Right ventricle myocardium superior (tissue), 1 donor: ENCODE results near the gene GNB3. TPM values are rescaled to one million over a fixed set of nuclear protein-coding genes. Genes with fewer than 3 reads are reported as not detected.

Source experiments
- ATAC-seq: fragments of 200-7000 bp; cut with Tn5 transposase; one replicate; pipeline ENCODE4 v1.9.1; 2020; ENCODE audit warnings: mild to moderate bottlenecking; ENCODE audit not compliant: poor library complexity
- DNase-seq: peaks from one replicate; pipeline ENCODE4 v3.0.0-alpha.2; 2020
- intact Hi-C: fragments of 100-400 bp; cut with DNase I; formaldehyde crosslinking; loops from one replicate; pipeline ENCODE4 v1.11.2; 2022
- long read RNA-seq: library from polyadenylated mRNA; unstranded; transcript quantifications from one replicate; pipeline ENCODE4 v2.0.0, GENCODE V29; 2021
- total RNA-seq: library from RNA; stranded (reverse); fragmentation: NEBNext Ultra II Directional; extraction: Animal tissue kit (Norgen Biotek cat#: 25700); gene quantifications from one replicate; pipeline ENCODE4 v1.2.1, GENCODE V29; 2021
- donor health status: DM: no; HTN: yes; CAD: no; lungs with severe emphysema.

GNB3 gene
- 2.9 TPM for total RNA-seq
- long read RNA-seq, partial matches to known transcripts = 1 of 2 reads
- long read RNA-seq, other reads (novel, unspliced or antisense) = 0 of 2 reads

- ATAC-seq (peak; percentile 41), DNase-seq (no peak)
- intact Hi-C loops = no loop called here
Observed at GRCh38 chr12:6840761-6841515, at the start of gene GNB3. GNB3 (plus strand) TSS chr12:6840925; CDS start chr12:6841288, 363 bp downstream.

GRCh38 chr12:6791931-6792520 lies 48.7 kb upstream of the GNB3 start:
- ATAC-seq (no peak), DNase-seq (no peak)
- intact Hi-C loops = no loop called here

GRCh38 chr12:6792522-6793201 lies 48.1 kb upstream of the GNB3 start:
- ATAC-seq = peak; percentile 59
- intact Hi-C loops = no loop called here
- DNase-seq = peak; percentile 73

GRCh38 chr12:6795088-6795487 lies 45.6 kb upstream of the GNB3 start:
- DNase-seq (no peak), ATAC-seq (no peak)
- intact Hi-C loops = no loop called here

DNA sequence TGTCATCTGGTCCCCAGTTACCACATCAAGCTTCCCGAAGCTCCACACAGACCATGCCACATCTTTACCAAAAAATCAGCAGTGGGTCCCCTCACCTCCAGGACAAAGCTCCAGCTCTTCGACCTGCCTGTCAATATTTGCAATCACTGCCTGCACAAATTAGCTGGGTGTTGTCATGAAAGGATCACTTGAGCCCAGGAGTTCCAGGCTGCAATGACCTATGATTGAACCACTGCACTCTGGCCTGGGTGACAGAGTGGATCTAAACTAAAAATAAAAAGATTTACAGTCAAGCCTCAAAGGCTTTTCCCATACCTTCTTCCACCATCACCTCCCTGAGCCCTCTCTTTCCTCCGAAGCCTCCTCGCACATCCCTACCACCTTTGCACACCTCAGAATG lies 44.1 kb upstream of the GNB3 start:
- ATAC-seq (no peak), DNase-seq (no peak)
- intact Hi-C loops = no loop called here

DNA sequence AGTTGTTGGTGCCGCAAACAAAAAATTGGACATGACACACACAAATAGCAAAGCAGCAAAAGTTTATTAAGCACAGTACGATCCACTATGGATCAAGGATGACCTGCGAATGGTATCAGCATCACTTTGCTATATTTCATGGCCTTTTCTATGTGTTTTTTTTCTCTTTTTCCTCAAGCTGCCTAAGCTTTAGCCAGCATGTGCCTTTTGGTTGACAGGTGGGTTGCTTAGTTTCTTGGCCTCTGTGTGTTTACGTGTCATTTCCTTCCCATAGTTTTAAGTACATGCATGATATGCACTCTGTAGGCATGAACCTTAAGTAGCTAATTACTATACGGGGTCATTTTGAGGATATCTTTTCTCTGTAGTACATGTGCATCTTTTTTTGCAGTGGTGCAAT lies 41.6 kb upstream of the GNB3 start:
- intact Hi-C loops = no loop called here
- ATAC-seq (no peak), DNase-seq (no peak)

DNA sequence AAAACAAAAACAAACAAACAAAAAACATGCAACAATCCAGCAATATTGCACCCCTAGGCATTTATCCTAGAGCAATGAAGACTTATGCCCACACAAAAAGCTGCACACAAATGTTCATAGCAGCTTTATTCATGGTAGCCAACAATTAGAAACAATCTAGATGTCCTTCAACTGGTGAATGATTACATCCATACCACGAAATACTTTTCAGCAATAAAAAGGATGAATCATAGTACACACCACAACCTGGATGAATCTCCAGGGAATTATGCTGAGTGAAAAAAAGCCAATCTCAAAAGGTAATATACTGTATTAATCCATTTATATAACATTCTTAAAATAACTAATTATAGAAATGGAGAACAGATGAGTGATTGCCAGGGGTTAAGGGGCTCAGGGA lies 33.6 kb upstream of the GNB3 start:
- DNase-seq (no peak), ATAC-seq (no peak)
- intact Hi-C loops = no loop called here

- DNase-seq = no peak
- no peak for ATAC-seq
- intact Hi-C loops = no loop called here
Observed at GRCh38 chr12:6809056-6809455, 31.7 kb upstream of the GNB3 start.

- DNase-seq (no peak), ATAC-seq (no peak)
- intact Hi-C loops = no loop called here
Observed at GRCh38 chr12:6810758-6811157, 30.0 kb upstream of the GNB3 start.

DNA sequence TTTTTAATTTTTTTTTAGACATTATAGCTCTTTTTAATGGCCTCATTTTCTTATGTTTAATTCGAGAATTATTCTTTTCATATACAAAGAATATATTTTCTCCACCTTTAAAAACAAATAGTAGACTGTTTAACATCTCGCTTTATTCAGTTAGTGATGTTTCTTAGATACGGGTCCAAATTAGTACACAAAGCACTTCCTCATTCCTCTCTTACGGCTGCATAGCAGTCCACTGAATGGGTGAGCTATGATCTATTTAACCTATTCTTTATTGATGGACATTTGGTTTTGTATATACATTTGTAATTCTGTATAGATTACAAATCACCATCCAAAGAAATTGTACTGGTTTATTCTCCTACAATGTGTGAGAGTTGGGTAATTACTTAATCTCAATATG lies 27.4 kb upstream of the GNB3 start:
- DNase-seq (no peak), ATAC-seq (no peak)
- intact Hi-C loops = no loop called here

- ATAC-seq = no peak
- intact Hi-C loops = no loop called here
- DNase-seq = no peak
Observed at GRCh38 chr12:6816598-6816997, 24.1 kb upstream of the GNB3 start.

- intact Hi-C loops = no loop called here
- no peak for ATAC-seq
- DNase-seq = no peak
Observed at GRCh38 chr12:6817098-6817497, 23.6 kb upstream of the GNB3 start.

- intact Hi-C loops = no loop called here
- ATAC-seq = no peak
- DNase-seq = no peak
Observed at GRCh38 chr12:6817662-6818157, 23.0 kb upstream of the GNB3 start.

GRCh38 chr12:6818222-6818621 lies 22.5 kb upstream of the GNB3 start:
- DNase-seq (no peak), ATAC-seq (no peak)
- intact Hi-C loops = no loop called here

GRCh38 chr12:6818645-6819044 lies 22.1 kb upstream of the GNB3 start:
- intact Hi-C loops = no loop called here
- no peak for DNase-seq
- ATAC-seq = no peak

DNA sequence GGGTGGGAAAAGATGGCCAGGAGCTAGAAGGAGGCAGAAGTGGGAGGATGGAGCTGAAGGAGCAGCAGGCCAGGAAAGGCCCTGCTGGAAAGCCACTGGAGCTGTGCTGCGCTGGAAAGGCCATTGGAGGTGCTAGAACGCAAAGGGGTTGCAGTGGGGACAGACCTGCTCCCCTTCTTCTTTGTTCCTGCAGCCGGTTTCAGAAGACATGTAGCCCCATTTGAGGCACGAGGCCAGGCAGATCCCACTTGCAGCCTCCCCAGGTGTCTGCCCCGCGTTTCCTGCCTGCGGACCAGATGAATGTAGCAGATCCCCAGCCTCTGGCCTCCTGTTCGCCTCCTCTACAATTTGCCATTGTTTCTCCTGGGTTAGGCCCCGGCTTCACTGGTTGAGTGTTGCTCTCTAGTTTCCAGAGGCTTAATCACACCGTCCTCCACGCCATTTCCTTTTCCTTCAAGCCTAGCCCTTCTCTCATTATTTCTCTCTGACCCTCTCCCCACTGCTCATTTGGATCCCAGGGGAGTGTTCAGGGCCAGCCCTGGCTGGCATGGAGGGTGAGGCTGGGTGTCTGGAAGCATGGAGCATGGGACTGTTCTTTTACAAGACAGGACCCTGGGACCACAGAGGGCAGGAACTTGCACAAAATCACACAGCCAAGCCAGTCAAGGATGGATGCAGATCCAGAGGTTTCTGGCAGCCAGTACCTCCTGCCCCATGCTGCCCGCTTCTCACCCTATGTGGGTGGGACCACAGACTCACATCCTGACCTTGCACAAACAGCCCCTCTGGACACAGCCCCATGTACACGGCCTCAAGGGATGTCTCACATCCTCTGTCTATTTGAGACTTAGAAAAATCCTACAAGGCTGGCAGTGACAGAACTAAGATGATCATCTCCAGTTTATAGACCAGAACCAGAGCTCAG lies 21.4 kb upstream of the GNB3 start:
- intact Hi-C loops = no loop called here
- DNase-seq = no peak
- no peak for ATAC-seq

GRCh38 chr12:6820166-6820565 lies 20.6 kb upstream of the GNB3 start:
- DNase-seq (no peak), ATAC-seq (no peak)
- intact Hi-C loops = no loop called here

DNA sequence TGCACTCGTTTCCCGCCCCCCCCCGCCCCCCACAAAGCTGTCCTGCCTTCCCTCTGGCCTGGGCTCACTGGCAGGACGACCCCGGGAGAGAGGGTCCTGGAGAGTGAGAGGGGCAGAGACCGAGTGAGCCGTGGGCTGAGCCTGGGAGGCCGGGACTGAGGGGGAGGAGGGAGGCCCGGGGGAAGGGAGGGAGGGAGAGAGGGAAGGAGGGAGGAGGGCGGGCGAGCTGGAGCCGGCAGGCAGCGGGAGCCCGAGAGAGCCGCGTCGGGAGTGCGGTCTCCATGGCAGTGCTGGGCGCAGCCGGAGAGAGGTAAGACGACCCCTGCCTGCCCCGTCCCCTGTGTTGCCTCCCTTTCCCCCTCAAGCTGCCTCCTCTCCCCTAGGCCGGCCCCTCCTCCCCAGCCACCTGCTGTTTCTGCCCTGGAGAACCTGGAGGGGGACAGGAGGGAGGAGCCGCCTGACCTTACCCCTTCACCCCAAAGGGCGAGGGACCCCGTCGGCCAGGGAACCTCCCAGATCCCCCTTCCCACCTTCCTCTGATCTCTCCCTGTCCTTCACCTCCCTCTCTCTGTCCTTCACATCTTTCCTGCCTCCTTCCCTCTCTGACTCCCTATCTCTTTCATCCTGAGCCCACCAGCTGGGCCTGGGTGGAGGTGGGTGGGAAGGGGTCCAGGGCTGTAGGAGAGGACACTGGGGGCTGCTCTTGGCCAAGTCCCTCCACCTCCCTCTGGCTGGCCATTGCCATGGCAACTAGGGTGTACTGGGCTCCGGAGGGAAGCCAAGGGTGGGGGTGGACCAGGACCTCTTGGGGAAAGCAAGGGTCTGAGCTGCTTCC lies 18.9 kb upstream of the GNB3 start, which contains the start of gene GPR162:
Gene GPR162, plus strand, starts transcription at position 231 of the 835 bp plus-strand sequence. CDS start 2,078 bp downstream, outside the sequence.
- ATAC-seq (peak; percentile 69), DNase-seq (peak; percentile 80)
- intact Hi-C loops = no loop called here
